Activated CD8-positive, alpha-beta memory T cell treated with anti-CD3 and anti-CD28 coated beads, Interleukin-2, amount 50 U/mL, for 1 hour (primary cell): ENCODE data around the gene CC2D2A.
"Not testable (repeated sequence)": the region's sequence is repeated elsewhere in the genome, so short reads cannot be mapped to it uniquely, and the experiment has no call there.

ENCODE experiments used
- DNase-seq: peaks from one replicate; pipeline ENCODE4 v3.0.0-alpha.2; 2020; ENCODE audit errors: extremely low read depth

Gene CC2D2A

DNA sequence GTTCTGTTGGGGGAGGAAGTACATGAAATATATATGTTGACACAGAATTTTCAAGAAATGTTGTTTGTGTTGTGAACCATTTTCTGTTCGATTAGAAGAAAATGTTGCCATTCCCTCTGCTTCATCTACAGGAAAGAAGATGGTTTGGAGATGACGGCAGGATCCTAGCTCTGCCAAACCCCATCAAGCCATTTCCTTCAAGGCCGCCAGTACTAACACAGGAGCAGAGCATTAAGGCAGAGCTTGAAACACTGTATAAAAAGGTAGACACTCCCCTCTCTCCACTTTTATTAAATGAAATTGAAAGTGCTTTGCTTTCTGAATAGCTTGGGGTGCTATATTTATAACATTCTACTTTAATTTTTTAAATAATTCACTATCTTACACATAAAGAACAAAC, 46.8 kb downstream of the CC2D2A start:
- no peak for DNase-seq

DNA sequence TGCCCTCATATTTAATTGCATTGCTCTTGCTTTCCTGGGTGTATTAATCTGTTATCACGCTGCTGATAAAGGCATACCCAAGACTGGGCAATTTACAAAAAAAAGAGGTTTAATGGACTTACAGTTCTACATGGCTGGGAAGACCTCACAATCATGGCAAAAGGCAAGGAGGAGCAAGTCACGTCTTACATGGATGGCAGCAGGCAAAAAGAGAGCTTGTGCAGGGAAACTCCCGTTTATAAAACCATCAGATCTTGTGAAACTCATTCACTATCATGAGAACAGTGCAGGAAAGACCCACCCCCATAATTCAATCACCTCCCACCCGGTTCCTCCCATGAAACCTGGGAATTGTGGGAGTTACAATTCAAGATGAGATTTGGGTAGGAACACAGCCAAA, 48.0 kb downstream of the CC2D2A start:
- not testable (repeated sequence) for DNase-seq

DNA sequence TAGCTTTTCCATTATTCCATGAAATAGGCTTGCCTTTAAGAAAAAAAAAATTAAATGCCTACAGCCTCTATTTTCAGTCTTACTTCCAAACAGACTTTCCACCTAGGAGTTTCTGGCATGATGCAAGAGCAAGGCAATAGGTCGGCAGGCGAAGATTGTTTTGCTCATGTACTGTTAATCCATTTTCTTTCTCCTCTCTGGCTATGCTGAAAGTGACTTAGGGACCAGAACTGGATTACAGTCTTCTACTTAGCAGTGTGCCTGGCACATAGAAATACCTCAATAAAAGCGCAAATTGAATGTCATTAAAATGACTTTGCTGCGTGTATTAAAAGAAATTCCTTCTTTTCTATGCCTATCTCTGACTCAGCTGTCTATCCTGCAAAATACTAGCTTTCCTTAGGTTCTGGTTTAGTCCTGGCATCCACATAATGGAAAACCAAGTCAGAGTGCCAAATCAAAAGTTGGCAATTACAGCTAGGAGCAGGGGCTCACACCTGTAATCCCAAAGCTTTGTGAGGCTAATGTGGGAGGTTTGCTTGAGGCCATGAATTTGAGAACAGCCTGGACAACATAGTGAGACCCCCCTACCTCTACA, 51.9 kb downstream of the CC2D2A start:
- DNase-seq = no peak

DNA sequence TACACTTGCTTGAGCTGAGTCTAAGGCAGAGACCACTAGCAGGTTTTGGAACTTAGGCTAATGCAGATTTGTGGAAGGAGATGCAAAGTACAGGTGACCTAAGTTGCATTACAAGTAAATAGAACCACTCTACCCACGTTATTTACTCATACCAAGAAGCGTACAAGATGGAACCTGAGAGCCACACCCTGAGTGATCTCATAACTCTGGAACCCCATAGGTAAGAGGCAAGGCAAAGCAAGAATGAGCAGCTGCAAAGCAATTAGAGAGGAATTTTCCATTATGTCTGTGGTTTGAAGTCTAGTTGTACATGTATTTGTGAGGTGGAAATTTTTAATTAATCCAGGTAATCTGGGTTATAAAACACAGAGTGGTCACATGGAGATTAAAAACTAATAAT, 55.4 kb downstream of the CC2D2A start:
- DNase-seq = no peak

DNA sequence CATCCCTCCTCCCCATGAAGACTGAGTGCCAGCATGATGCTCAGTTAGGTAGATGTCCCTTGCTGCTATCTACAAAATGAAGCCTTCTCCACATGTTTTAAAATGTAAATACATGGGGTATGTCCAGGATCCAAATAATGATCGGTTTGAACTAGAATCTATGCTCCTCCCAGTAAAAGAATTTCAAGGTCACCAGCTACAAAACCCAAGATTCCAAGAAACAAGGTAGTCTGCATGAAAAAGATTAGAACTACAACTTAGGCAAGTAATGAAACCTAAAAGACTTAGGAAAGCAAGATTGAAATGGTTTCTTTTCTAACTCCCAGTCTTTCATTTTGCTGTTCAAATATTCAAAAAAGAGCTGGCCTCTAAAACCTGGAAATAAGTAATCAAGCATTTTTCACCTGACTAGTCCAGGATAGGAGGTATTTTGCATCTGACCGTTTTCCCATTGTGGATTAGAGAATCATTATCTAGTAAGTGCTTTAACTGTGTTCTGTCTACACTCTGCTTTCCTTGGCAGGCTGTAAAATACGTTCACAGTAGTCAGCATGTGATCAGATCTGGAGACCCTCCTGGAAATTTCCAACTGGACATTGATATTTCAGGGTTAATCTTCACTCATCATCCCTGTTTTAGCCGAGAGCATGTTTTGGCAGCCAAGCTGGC, 57.4 kb downstream of the CC2D2A start:
- no peak for DNase-seq

DNA sequence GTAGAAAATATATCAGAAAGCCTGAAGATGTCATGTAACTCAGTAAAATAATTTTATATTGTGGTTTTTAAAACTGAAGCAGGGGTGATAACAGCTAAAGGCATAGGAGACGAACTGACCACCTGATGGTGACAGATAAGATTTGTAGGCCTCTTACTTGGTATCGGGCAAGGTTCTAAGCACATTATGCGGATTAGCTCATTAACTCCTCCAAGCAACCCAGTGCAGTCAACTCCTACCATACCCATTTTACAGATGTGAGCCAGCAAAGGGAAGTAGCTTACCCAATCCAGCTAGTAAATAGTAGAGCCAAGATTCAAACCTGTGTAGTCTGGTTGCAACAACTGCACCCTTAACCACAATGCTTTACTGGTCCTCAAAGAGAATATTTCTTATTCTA, 62.1 kb downstream of the CC2D2A start:
- DNase-seq = no peak

DNA sequence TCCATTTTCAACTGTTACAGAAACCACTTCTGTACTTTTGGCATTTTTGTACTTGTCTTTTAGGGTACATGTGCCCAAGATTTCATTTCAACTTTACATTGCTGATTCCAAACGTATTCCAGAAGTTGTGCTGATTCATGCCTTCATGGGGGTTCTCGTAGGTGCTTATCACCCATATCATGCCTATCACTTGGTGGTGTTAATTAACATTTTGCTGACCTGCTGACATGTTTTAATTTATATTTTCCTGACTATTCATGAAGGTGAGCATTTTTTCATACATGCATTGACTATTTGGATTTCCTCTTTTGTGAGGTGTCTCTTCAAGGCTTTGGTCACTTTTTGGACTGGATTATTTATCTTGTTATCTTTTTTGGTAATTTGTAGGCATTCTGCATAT, 64.1 kb downstream of the CC2D2A start:
- no peak for DNase-seq

DNA sequence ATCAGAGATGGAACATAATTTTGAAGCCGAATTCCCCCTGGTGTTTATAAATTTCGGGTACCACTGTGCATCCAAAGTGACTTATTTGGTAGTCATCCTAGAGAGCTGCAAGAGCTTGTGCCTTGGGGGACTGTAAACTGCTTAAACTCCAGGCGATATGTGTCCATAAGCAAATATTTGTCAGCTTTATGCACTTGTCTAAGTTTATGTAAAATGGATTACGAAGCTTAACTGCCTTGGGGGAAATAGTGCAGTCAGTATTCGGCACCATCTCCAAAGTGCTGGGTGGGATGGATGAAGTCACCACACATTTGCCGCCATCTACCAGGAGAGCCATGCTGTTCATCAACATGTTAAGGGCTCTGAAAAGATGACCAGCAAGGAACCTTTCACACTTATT, 65.9 kb downstream of the CC2D2A start:
- DNase-seq = no peak

DNA sequence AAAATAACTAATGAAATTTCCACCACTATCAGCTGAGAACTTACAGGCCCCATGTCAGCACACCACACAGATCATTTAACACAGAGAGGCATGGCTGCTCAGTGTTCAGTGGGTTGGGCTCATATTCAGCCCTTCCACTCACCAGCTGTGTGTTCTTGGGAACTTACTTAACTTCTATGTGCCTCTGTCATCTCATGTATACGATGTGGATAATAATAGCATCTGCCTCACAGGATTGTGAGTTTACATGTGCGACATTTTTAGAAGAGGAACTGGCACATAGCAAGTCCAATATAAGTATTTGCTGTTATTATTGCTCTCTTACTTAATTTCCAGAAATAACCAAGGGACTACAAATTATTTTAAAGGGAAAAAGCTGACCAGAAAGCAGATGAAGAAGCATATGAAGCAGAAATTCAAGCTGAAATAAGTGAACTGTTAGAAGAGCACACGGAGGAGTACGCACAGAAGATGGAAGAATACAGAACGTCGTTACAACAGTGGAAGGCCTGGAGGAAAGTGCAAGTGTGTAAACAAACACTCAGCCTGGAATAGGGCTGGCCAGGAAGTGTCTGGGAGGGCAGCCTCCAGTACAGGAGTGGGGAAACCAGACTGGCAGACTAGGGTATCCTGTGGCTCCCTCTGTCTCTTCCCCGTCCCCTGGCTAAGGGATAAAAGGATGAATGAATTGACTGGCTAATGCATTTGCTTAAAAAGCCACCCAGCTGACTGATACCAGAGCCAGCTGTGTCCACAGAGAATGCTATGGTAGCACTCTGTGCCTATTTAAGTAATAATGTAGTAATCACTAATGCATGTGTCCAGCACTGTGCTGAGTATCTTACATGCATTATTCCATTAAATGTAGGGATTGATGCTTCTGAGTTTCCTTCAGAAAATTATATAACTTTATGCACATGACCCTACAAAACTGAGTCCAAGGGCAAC, 67.1 kb downstream of the CC2D2A start:
- DNase-seq = no peak

DNA sequence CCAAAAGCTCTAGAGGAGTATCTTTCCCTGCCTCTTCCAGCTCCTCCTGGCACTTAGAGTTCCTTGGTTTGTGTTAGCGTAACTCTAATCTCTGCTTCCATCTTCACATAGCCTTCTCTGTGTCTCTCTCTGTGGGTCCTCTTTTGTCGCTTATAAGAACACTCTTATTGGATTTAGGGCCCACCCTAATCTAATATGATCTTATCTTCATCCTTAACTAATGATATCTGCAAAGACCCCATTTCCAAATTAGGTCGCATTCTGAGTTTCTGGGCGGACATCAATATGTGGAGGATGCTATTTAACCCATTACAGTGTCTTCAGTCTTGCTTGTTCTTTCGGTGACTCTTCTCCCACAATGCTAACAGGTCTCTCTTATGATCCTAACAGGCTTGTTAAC, 72.3 kb downstream of the CC2D2A start:
- no peak for DNase-seq

DNA sequence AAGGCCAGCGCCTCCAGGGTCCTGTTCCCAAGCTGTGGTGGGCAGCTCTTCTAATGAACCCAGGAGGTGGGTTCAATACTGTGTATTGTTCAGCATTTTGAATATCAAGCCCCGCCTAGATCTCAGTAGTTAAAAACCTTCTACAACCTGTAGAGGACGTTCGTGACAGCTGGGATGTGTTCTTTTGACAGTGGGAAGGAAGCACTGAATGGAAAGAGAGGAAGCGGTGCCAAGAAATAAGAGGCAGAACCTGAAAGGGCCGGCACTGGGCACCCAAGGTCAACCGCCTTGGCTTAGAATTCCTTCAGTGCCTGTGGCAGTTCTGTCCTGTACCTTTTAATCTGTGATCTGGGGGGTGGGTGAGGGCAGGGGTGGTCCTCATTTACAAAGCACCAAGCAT, 73.1 kb downstream of the CC2D2A start:
- DNase-seq = no peak

DNA sequence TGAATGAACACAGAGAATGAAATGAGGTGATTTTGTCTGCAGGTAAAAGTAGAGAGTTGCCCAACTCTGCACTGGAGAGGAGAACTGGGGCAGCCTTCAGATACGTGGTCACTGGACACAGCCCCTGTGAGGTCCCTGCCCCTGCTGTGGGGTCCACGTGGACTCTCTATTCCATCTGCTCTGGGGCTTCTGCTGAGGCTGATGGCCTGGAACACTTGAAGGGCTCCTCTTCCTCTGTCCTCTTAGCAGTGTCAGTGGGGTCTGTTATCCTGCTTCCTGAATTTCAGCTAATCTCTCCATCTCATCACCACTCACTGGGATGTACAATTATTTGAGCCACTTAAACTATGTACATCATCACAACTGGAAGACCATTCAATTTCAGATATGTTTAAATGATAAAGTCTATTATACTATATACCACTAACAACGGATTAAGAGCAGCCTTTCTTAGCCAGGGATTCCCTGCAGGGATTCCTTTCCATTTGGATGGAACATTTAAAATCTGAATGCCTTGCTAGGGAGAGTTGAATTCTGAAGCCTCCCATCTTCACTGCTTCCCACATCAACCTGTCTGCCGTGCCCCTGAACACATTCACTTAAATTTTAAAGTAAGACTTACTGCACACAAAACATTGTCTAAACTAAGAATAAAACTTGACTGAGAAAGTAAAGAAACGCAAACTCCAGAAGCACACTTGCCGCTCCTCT, 74.0 kb downstream of the CC2D2A start:
- DNase-seq = no peak

DNA sequence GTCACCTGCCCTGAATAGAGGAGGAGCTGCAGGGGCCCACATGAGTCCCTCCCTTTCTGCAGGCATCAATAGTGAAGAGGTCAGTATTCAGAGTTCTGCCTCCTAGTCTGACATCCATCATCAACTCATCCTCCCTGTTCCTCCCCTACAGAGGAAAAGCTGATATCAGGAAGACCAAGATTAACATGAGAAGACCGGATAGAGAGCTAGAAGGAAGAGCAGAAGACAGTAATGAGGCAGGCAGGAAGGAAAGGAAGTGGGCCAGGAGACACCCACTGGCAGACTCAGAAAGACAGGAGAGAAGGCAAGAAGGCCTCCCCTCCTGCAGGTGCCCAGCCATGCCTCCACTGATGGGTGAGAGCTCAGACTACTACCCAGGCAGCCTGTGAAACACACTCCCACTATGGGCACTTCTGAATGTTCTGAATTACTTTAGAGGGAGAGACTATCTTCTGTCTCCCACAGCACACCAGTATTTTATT, 74.6 kb downstream of the CC2D2A start:
- no peak for DNase-seq

DNA sequence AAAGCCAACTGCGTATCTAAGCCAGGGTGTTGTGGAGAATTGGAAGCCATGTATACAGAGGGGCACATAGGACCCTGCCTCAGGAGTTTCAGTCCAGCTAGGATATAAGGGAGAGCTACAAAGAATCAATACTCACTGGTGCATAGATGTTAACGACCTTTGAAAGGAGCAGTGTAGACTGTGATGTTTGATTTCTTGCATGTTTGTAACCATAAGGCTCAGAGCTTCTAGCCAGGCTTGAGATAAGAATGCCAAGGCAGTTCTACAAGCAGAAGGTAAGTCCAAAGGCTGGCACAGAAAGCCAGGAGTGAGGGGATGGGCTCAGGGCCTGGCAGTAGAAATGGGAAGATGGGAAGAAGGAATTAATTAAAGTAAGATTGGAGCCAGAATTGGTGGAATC, 75.7 kb downstream of the CC2D2A start:
- no peak for DNase-seq

DNA sequence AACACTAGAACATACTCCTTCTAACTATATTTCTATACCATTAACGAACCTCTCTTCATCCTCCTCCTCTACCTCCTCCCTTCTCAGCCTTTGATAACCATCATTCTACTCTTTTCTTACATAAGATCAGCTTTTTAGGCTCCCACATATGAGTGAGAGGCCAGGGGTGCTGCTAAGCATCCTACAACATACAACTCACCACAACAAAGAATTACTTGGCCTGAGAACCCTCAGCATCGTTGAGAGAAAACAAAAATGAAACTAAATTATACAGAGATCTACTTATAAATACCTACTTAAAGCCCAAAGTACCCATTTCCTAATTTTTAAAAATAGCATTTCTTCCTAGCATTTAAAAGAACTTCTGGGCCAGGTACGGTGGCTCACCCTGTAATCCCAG, 77.7 kb downstream of the CC2D2A start:
- DNase-seq = no peak

DNA sequence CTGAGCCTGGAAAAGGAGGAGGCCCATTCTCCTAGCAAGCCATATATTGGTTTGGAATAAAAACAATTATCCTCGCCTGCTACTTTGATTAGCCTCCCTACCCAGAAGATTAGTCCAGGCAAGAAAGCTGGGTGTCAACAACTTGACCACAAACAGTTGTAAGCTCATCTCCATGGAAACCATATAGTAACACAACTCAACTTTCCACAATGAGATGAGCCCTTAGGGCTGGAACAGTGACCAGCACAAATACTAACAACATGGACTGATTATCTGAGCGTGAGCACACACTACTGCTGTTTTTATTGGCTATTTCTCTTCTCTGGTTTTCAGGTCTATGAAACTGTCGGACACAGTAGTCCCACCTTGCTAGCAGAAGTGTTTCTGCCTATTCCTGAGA, 80.8 kb downstream of the CC2D2A start:
- no peak for DNase-seq

DNA sequence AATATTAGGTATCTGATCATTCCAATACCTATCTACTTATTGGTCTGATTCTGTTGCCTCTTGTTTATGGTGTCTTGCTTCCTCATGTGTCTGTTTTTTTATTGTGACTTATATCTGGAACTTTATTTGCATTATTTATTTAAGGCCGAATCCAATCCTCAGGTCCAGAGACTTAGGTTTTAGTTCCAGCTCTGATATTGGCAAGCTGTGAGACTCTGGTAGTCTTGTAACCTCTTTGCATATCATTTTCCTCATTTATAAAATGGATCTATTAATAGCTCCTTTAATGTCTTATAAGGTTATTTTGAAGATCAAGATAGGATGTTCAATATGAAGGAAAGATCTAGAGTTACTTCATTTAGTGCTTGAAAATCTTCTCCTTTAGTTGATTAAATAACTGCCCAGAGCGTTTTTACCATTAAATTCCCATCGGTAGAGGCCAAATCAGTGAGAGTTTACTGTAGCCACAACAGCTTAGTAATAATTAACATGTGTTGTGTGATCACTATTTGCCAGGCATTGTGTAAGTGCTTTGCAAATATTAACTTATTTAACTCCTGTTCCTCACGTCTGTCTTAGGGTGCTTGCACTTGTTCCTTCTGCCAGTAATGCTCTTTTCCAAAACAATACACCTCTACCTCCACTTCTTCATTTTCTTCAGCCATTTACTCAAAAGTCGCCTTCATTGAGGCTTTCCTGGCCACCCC, 82.2 kb downstream of the CC2D2A start:
- no peak for DNase-seq

DNA sequence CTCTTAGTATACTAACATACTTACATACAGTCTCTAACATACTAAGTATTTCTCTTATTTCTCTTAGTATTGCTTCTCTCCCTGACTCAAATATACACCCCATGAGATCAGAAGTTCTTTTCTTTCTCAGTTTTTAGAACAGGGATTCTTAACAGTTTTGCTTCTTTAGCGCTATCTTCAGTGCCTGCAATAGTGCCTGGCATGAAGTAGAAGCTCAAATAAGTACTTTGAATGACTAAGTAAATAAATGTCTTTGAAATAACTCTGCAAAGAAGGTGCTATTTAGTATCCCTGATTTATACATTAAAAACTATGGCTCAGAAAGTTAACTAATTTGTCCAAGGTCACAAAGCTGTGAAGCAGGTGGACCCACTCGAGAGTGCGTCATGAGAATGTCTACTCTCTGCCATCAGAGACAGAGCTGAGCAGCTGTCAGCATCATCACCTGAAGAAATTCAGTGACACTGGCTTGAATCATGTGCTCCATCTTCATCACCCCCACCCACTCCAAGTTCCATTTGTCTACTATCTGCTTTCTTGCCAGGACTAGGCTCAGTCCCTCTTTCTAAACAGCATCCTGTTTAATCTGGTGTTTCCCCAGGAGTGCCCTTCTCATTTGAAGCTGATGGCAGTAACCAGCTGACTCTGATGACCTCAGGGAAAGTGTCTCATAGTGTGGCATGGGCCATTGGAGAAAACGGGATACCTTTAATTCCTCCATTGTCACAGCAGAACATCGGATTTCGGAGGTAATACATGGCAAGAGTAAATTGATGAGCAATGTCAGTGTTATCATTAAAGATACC, 83.1 kb downstream of the CC2D2A start:
- DNase-seq = no peak

DNA sequence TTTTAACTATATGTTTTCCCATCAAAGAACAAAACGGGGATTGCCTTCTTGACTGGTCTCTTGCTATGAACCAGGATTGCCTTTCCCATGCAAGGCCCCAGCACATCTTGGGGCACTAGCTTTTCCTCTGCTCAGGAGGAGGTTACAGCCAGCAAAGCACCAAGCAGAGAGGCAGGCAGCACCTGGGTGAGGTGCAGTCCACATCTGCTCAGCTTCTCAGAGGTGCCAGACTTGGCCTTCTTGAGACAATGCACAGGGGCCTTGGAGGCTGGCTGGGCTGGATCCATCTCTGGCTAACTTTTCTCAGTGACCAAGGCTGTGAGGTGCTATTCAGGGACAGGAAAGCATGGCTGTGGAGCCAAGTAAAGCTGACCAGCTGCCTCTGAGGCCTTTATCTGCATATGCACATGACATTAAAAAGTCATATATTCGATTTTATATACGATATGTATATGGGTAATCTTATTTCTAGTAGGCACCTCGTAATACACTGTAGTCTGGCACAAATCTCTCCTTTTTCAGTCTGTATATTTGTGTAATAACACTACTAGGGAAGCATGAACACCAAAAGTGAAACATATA, 86.9 kb downstream of the CC2D2A start:
- no peak for DNase-seq
